GM18909 (cell line): Measurements from ENCODE around the gene TBCA.
"Not testable (repeated sequence)": the region's sequence is repeated elsewhere in the genome, so short reads cannot be mapped to it uniquely, and the experiment has no call there.

Experiments
- ATAC-seq: cut with Tn5 transposase; IDR thresholded peaks from one replicate; pipeline ENCODE4 v1.9.1; 2021; ENCODE audit warnings: mild to moderate bottlenecking; ENCODE audit not compliant: unreplicated experiment, poor library complexity

TBCA gene

DNA sequence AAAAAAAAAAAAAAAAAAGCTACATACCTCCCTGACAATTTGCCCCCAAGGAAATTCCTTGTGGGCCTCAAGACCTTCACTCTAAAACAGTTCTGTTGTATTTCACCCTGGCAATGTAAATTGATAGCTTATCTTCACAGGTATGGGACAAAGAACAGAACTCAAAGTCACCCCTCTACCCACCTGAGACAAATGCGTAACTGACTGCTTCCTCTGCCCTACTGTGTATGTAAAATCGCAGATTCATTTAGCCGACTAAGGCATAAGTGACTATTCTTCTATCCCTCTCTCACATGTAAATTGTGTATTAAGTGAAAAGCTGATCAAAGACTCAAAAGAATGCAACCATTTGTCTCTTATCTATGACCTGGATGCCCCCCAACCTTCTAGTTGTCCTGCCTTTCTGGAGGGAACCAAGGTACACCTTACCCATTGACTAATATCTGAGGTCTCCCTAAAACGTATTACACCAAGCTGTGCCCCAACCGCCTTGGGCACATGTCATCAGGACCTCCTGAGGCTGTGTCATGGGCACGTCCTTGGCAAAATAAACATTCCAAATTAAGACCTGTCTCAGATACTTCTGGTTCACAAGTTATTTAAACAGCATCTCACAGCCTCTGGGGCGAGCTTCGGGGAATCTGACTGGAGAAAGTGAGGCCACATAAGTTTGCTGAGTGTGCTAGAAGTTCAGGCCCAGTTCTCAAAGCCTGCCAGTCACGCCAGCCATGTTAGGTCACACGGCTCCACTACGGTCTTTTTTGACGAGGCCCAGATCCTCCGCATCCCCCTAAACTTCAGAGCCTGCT lies 954 bp downstream of the TBCA start:
- ATAC-seq: no peak

DNA sequence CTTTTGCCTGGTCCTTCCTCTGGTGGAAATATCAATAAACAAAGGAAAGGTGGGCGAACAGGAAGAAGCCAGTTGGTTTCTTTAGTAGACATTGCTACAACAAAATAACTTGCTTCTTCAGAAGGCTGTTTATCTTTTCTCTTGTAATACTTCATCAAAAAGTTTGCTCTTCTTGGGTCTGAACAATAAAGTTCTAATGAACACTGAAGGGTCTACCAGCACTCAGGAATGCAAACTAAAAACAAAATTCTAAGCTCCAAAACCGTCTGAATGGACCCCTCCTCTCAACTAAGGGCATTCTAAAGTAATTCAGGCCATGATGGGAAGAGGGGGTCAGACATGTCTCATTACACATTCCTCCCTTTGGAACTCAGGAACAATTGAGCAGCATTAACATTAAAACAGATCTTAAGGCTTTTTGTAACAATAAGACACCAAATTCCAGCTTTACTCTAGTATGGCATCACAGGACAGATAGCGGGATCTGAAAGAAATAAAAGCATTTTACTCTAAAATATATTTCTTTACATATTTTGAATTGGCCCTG lies 2.3 kb downstream of the TBCA start:
- ATAC-seq: no peak

GRCh38 chr5:77772729-77773128 lies 3.4 kb downstream of the TBCA start:
- ATAC-seq: no peak

GRCh38 chr5:77771452-77771851 lies 4.7 kb downstream of the TBCA start:
- no peak for ATAC-seq

- ATAC-seq: no peak
Measured at GRCh38 chr5:77770293-77771005, 5.7 kb downstream of the TBCA start.

DNA sequence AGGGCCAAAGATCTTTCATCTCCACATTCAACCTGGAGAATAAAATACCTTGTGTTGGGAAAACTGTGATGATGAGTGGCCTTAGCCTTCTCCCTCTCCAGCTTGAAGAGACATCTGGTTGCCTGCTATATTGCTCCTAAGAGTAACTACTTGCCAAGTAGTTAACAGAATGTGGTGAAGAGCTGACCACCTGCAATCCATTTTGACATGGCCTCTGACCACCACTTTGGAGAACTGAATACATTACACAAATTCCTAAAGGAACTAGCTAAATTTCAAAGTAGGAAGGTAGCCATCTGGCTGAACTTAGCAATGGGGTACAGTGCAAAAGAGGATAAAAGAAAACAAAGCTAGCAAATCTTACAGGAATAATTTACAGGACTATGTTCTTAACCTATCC lies 7.2 kb downstream of the TBCA start:
- ATAC-seq: no peak

DNA sequence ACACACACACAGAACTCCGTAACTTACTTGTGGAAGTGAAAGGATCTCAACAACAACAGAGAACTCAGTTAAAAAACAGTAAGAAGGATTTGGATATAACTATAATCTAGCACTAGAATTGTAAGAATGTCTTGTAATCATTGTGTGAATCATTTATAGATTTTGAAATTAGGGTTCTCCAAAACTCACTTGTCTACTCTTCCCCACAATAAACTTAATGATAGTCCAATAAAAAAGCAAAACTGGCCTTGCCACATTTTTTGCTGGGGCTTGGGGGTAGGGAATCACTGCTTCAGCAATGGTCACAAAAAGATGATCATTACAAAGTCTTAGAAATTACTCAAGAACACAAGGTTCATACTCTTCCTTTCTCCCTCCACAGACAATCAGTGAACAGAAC lies 8.8 kb downstream of the TBCA start:
- no peak for ATAC-seq

DNA sequence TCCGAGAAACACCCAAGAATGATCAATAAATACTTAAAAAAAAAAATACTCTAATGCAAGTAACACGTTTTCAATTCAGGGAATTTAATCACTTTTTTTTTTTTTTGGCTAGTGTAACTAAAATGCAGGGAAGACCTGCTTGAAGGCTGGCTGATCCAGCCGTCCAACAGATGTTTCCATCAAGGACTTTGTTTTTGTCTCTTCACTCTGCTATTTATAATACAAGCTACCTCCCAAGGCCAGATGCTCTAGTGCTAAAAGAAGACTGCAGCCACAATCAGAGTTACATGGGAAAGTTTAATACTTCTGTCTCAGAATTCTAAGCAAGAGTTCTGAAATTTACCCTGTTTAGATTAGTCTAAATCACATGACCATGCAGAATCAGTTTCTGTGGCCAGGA lies 14.5 kb downstream of the TBCA start:
- ATAC-seq: no peak

DNA sequence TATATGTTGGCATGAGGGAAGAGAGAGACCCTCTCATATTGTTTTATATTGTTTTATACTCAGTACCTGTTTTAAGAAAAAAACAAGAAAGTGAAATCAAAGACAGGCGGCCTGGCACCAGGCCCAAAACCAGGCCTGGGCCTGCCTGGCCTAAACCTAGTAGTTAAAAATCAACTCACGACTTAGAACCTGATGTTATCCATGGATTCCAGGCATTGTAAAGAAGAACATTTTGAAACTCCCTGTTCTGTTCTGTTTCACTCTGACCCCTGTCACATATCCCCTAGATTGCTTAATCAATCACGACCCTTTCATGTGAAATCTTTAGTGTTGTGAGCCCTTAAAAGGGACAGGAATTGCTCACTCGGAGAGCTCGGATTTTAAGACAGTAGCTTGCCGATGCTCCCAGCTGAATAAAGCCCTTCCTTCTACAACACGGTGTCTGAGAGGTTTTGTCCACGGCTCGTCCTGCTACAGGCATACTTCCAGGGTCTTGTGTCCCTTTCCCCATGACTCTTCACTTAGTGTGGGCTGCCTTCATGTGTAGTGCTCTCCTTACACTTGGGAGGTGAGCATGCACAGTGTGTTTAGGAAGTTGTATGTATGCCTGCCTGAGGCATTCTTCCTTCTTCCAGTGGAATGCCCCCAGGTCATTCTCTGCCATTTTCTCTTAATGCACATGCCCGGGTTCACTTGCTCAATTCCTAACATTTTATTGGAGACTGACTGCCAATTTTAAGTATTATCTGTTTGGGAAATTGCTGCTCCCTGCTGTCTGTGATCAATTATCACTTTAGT lies 17.8 kb downstream of the TBCA start:
- ATAC-seq: no peak

- ATAC-seq: no peak
Measured at GRCh38 chr5:77751328-77752023, 24.7 kb downstream of the TBCA start.

- ATAC-seq: not testable (repeated sequence)
Measured at GRCh38 chr5:77750928-77751327, 25.2 kb downstream of the TBCA start.

DNA sequence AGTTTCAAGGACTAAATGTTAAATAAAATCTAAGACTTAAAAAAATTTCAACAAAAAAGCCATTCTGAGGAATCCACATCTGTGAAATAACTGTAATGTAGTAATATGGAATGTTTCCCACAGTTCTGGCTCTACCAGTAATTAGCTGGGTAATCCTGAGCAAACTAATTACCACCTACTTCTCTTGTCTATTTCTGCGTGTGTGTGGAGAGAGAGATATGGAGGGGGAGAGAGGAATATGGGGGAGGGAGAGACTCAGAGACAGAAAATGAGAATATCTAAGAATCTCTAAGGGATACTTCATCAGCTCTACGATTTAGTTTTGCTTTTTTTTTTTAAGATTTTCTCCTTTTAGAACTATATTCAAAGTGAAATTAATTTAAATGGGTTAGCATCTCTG lies 28.0 kb downstream of the TBCA start:
- no peak for ATAC-seq

- no peak for ATAC-seq
Measured at GRCh38 chr5:77744116-77744515, 32.0 kb downstream of the TBCA start.

DNA sequence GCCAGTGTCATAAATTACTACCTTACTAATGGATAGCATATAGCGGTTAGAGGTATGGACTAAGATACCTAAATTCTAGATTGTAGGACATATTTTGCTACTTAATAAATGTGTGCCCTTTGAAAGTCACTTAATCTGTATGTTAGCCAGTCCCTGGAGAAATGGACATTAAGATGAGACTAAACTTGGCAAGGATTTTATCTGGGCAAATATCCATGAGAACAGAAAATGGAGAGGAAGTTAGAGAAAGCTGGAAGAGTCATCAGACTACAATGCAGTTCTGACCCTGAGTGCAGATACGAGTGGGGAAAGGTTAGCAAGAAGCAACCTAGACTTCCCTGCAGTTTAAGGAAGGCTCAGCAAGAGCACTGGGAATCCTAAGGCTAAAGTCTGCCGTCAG lies 33.0 kb downstream of the TBCA start:
- ATAC-seq: no peak

GRCh38 chr5:77741608-77742007 lies 34.5 kb downstream of the TBCA start:
- ATAC-seq: no peak

GRCh38 chr5:77734885-77735284 lies 41.3 kb downstream of the TBCA start:
- ATAC-seq: no peak

DNA sequence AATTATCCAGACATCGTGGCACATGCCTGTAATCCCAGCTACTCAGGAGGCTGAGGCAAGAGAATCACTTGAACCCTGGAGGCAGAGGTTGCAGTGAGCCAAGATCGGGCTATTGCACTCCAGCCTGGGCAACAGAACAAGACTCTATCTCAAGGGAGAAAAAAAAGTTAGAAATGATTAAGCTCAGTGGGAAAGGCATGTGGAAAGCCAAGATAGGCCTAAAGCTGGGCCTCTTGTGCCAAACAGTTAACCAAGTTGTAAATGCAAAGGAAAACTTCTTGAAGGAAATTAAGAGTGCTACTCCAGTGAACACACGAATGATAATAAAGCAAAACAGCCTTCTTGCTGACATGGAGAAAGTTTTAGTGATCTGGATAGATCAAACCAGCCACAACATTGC lies 43.0 kb downstream of the TBCA start:
- ATAC-seq: no peak

- no peak for ATAC-seq
Measured at GRCh38 chr5:77727190-77727589, 48.9 kb downstream of the TBCA start.

- ATAC-seq: no peak
Measured at GRCh38 chr5:77725616-77726015, 50.5 kb downstream of the TBCA start.

GRCh38 chr5:77724934-77725333 lies 51.2 kb downstream of the TBCA start:
- no peak for ATAC-seq
